ENCODE data around the gene TCF7L2.

The TCF7L2 gene

GRCh38 chr10:112964482-112964881 is 14.4 kb downstream of the TCF7L2 start:
- no peak for DNase-seq (ENCODE audit: low read depth in 3 of 3)

- DNase-seq (ENCODE audit: low read depth in 3 of 3): no peak
These were observed 16.3 kb downstream of the TCF7L2 start for GRCh38 chr10:112966194-112966855.

- no peak for DNase-seq (ENCODE audit: low read depth in 3 of 3)
These were observed 17.2 kb downstream of the TCF7L2 start for GRCh38 chr10:112967200-112967599.

- DNase-seq (ENCODE audit: low read depth in 3 of 3): no peak
These were observed 19.1 kb downstream of the TCF7L2 start for GRCh38 chr10:112969131-112969530.

- no peak for DNase-seq (ENCODE audit: low read depth in 3 of 3)
These were observed 19.5 kb downstream of the TCF7L2 start for GRCh38 chr10:112969542-112969941.

GRCh38 chr10:112970021-112970420 is 20.0 kb downstream of the TCF7L2 start:
- no peak for DNase-seq (ENCODE audit: low read depth in 3 of 3)

- DNase-seq (ENCODE audit: low read depth in 3 of 3): no peak
These were observed 22.6 kb downstream of the TCF7L2 start for GRCh38 chr10:112972606-112973005.

- no peak for DNase-seq (ENCODE audit: low read depth in 3 of 3)
These were observed 23.0 kb downstream of the TCF7L2 start for GRCh38 chr10:112973046-112973445.

- no peak for DNase-seq (ENCODE audit: low read depth in 3 of 3)
These were observed 23.8 kb downstream of the TCF7L2 start for GRCh38 chr10:112973805-112974204.

GRCh38 chr10:112977426-112977898 is 27.4 kb downstream of the TCF7L2 start:
- DNase-seq (ENCODE audit: low read depth in 3 of 3): no peak

GRCh38 chr10:112979927-112980326 is 29.9 kb downstream of the TCF7L2 start:
- no peak for DNase-seq (ENCODE audit: low read depth in 3 of 3)

- DNase-seq (ENCODE audit: low read depth in 3 of 3): no peak
These were observed 30.9 kb downstream of the TCF7L2 start for GRCh38 chr10:112980937-112981336.

GRCh38 chr10:112981553-112981952 is 31.5 kb downstream of the TCF7L2 start:
- DNase-seq (ENCODE audit: low read depth in 3 of 3): no peak

- no peak for DNase-seq (ENCODE audit: low read depth in 3 of 3)
These were observed 33.5 kb downstream of the TCF7L2 start for GRCh38 chr10:112983444-112984056.

GRCh38 chr10:112984756-112985155 is 34.7 kb downstream of the TCF7L2 start:
- DNase-seq (ENCODE audit: low read depth in 3 of 3): no peak

- no peak for DNase-seq (ENCODE audit: low read depth in 3 of 3)
These were observed 35.9 kb downstream of the TCF7L2 start for GRCh38 chr10:112985690-112986543.

GRCh38 chr10:112986544-112987190 is 36.6 kb downstream of the TCF7L2 start:
- no peak for DNase-seq (ENCODE audit: low read depth in 3 of 3)

GRCh38 chr10:112988839-112989406 is 38.9 kb downstream of the TCF7L2 start:
- DNase-seq (ENCODE audit: low read depth in 3 of 3): no peak

GRCh38 chr10:112989826-112990225 is 39.8 kb downstream of the TCF7L2 start:
- no peak for DNase-seq (ENCODE audit: low read depth in 3 of 3)

GRCh38 chr10:112990271-112990670 is 40.2 kb downstream of the TCF7L2 start:
- no peak for DNase-seq (ENCODE audit: low read depth in 3 of 3)

GRCh38 chr10:112991888-112992491 is 41.9 kb downstream of the TCF7L2 start:
- DNase-seq (ENCODE audit: low read depth in 3 of 3): no peak
